GM21576 (cell line): Measurements from ENCODE around the gene TNNI3.

Experiments
- ATAC-seq: cut with Tn5 transposase; IDR thresholded peaks from one replicate; pipeline ENCODE4 v1.9.1; 2021; ENCODE audit warnings: mild to moderate bottlenecking, moderate library complexity; ENCODE audit not compliant: unreplicated experiment

TNNI3 gene

GRCh38 chr19:55147545-55148251, 9.8 kb downstream of the TNNI3 start:
- no peak for ATAC-seq

- ATAC-seq = no peak
Observed at GRCh38 chr19:55146705-55147273, 10.7 kb downstream of the TNNI3 start.

- ATAC-seq = no peak
Observed at GRCh38 chr19:55146078-55146704, 11.3 kb downstream of the TNNI3 start.

GRCh38 chr19:55145232-55145631, 12.3 kb downstream of the TNNI3 start:
- no peak for ATAC-seq

- no peak for ATAC-seq
Observed at GRCh38 chr19:55141696-55142095, 15.8 kb downstream of the TNNI3 start.

GRCh38 chr19:55137915-55138314, 19.6 kb downstream of the TNNI3 start:
- no peak for ATAC-seq

GRCh38 chr19:55136399-55137102, 21.0 kb downstream of the TNNI3 start:
- ATAC-seq = no peak

- no peak for ATAC-seq
Observed at GRCh38 chr19:55134736-55135135, 22.8 kb downstream of the TNNI3 start.

- ATAC-seq = no peak
Observed at GRCh38 chr19:55133639-55134444, 23.7 kb downstream of the TNNI3 start.

- no peak for ATAC-seq
Observed at GRCh38 chr19:55132453-55133129, 24.9 kb downstream of the TNNI3 start.

- ATAC-seq = no peak
Observed at GRCh38 chr19:55131421-55131820, 26.1 kb downstream of the TNNI3 start.

GRCh38 chr19:55119053-55119452, 38.5 kb downstream of the TNNI3 start:
- no peak for ATAC-seq

- ATAC-seq = no peak
Observed at GRCh38 chr19:55118401-55118991, 39.0 kb downstream of the TNNI3 start.

- ATAC-seq = peak; percentile 84
Observed at GRCh38 chr19:55117663-55118391, 39.7 kb downstream of the TNNI3 start.

- ATAC-seq = peak; percentile 6
Observed at GRCh38 chr19:55116859-55117662, 40.5 kb downstream of the TNNI3 start, which contains the start of gene PPP1R12C. Gene PPP1R12C (minus strand): TSS chr19:55117637. CDS start chr19:55117543, 94 bp downstream.

GRCh38 chr19:55116232-55116858, 41.2 kb downstream of the TNNI3 start:
- ATAC-seq = no peak

GRCh38 chr19:55115446-55116065, 42.0 kb downstream of the TNNI3 start:
- no peak for ATAC-seq
